Mammary epithelial cell (primary cell): ENCODE measurements around the gene WDR1.

ENCODE experiments used
- CTCF ChIP-seq, 2 donors: IDR thresholded peaks in 1 of 2; conservative IDR thresholded peaks in 1 of 2; 2 replicates each; pipeline ENCODE4 v1.5.1; 2011 to 2012; ENCODE audit warnings: inconsistent platforms in 2 of 2, low read length in 2 of 2, mild to moderate bottlenecking in 2 of 2, control low read depth in 1 of 2, low read depth in 1 of 2; ENCODE audit not compliant: insufficient read depth in 1 of 2; ENCODE audit errors: extremely low read depth in 1 of 2
- EZH2 ChIP-seq: IDR thresholded peaks from 2 replicates; pipeline ENCODE4 v1.6.1; 2012; ENCODE audit warnings: low read length, inconsistent platforms, borderline replicate concordance

GRCh38 chr4:10114607-10115006 lies 2.0 kb downstream of the WDR1 start:
- no peak for TF ChIP-seq CTCF (conservative IDR thresholded peaks at IDR 0.05 in 1 of 2, IDR thresholded peaks at IDR 0.05 in 1 of 2; ENCODE audit: extremely low read depth in 1 of 2, insufficient read depth in 1 of 2, low read depth in 1 of 2, low read length in 2 of 2)
- TF ChIP-seq EZH2, result no peak
